ENCODE data around the gene SYT1.

Gene SYT1

GRCh38 chr12:79138872-79139271 is 274.3 kb downstream of the SYT1 start:
- no peaks in the 10 kb centered on the region for H3K36me3 ChIP-seq (ENCODE audit: control insufficient read depth in 2 of 2, insufficient read depth in 1 of 2, low read length in 2 of 2)
- H3K4me1 ChIP-seq (ENCODE audit: control insufficient read depth, insufficient read depth, low read length): peaks cover 2% of the 10 kb centered on the region; the same call in 1 of the 2 replicates
- CTCF ChIA-PET: interaction anchor here (0.7 kb wide), 1 partner anchor 11 kb away, joined by 5 read pairs; no protein-coding TSS in a partner anchor
- no peak overlapping the region for H3K27ac ChIP-seq (ENCODE audit: extremely low read depth, low read depth, low read length)
- TF ChIP-seq ZXDB (tag by site-specific recombination; IDR thresholded peaks at IDR 0.05) (no peak), ZNF248 (tag by site-specific recombination; IDR thresholded peaks at IDR 0.05) (no peak), ZNF132 (tag by site-specific recombination; IDR thresholded peaks at IDR 0.05; ENCODE audit: borderline replicate concordance) (no peak), ZNF155 (tag by site-specific recombination; IDR thresholded peaks at IDR 0.05) (no peak), ZNF596 (tag by site-specific recombination; IDR thresholded peaks at IDR 0.05) (no peak), ZBTB21 (tag by site-specific recombination; IDR thresholded peaks at IDR 0.05) (no peak), ZFP41 (tag by site-specific recombination; IDR thresholded peaks at IDR 0.05; ENCODE audit: borderline replicate concordance) (no peak), ZNF785 (tag by site-specific recombination; IDR thresholded peaks at IDR 0.05) (no peak), ZNF571 (tag by site-specific recombination; IDR thresholded peaks at IDR 0.05) (no peak), KLF7 (tag by site-specific recombination; IDR thresholded peaks at IDR 0.05; ENCODE audit: borderline replicate concordance) (no peak), ZNF521 (tag by site-specific recombination; IDR thresholded peaks at IDR 0.05) (no peak), ZNF16 (tag by site-specific recombination; IDR thresholded peaks at IDR 0.05; ENCODE audit: low read depth) (no peak), ZNF776 (tag by site-specific recombination; IDR thresholded peaks at IDR 0.05; ENCODE audit: borderline replicate concordance) (no peak)
- TF ChIP-seq, protein P1, sequence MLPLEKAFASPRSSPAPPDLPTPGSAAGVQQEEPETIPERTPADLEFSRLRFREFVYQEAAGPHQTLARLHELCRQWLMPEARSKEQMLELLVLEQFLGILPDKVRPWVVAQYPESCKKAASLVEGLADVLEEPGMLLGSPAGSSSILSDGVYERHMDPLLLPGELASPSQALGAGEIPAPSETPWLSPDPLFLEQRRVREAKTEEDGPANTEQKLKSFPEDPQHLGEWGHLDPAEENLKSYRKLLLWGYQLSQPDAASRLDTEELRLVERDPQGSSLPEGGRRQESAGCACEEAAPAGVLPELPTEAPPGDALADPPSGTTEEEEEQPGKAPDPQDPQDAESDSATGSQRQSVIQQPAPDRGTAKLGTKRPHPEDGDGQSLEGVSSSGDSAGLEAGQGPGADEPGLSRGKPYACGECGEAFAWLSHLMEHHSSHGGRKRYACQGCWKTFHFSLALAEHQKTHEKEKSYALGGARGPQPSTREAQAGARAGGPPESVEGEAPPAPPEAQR (tag by site-specific recombination; IDR thresholded peaks at IDR 0.05): no peak
- TF ChIP-seq, protein P2, sequence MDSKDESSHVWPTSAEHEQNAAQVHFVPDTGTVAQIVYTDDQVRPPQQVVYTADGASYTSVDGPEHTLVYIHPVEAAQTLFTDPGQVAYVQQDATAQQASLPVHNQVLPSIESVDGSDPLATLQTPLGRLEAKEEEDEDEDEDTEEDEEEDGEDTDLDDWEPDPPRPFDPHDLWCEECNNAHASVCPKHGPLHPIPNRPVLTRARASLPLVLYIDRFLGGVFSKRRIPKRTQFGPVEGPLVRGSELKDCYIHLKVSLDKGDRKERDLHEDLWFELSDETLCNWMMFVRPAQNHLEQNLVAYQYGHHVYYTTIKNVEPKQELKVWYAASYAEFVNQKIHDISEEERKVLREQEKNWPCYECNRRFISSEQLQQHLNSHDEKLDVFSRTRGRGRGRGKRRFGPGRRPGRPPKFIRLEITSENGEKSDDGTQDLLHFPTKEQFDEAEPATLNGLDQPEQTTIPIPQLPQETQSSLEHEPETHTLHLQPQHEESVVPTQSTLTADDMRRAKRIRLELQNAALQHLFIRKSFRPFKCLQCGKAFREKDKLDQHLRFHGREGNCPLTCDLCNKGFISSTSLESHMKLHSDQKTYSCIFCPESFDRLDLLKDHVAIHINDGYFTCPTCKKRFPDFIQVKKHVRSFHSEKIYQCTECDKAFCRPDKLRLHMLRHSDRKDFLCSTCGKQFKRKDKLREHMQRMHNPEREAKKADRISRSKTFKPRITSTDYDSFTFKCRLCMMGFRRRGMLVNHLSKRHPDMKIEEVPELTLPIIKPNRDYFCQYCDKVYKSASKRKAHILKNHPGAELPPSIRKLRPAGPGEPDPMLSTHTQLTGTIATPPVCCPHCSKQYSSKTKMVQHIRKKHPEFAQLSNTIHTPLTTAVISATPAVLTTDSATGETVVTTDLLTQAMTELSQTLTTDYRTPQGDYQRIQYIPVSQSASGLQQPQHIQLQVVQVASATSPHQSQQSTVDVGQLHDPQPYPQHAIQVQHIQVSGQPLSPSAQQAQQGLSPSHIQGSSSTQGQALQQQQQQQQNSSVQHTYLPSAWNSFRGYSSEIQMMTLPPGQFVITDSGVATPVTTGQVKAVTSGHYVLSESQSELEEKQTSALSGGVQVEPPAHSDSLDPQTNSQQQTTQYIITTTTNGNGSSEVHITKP (tag by site-specific recombination; IDR thresholded peaks at IDR 0.05): no peak
- no peaks in the 10 kb centered on the region for H3K9me3 ChIP-seq (ENCODE audit: control insufficient read depth, insufficient read depth, low read depth, low read length)
- POLR2A ChIA-PET: no interaction called here
- H3K4me3 ChIP-seq (ENCODE audit: low read depth, low read length): no peak overlapping the region

DNA sequence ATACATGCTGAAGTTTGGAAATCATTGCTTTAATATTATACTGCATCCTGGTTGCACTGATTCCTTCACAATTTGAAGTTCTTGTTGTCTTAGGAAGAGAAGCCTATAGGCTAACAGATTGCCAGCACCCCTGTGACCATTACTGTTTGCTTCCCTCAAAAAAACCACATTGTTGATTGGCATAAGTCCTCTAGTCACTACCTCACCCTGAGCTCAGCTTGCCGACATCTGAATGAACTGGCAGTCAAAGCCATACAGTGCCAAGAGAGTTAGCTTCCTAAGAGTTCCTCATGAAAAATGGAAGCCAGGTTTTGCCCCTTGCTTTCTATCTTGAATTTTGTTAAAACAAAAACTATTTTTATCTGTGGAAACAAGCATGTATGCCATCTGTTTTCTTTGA is 276.1 kb downstream of the SYT1 start:
- no peak overlapping the region for H3K27ac ChIP-seq (ENCODE audit: extremely low read depth, low read depth, low read length)
- no peak overlapping the region for H3K4me3 ChIP-seq (ENCODE audit: low read depth, low read length)
- ChIA-PET POLR2A (no interaction called here), CTCF (interaction anchor here (0.5 to 1.0 kb wide), 2 partner anchors 204 to 372 kb away, joined by 3 read pairs; no protein-coding TSS in a partner anchor)
- peaks cover 2% of the 10 kb centered on the region; the same call in 1 of the 2 replicates for H3K4me1 ChIP-seq (ENCODE audit: control insufficient read depth, insufficient read depth, low read length)
- no peaks in the 10 kb centered on the region for H3K9me3 ChIP-seq (ENCODE audit: control insufficient read depth, insufficient read depth, low read depth, low read length)
- H3K36me3 ChIP-seq (ENCODE audit: control insufficient read depth in 2 of 2, insufficient read depth in 1 of 2, low read length in 2 of 2): no peaks in the 10 kb centered on the region
- TF ChIP-seq ZNF785 (tag by site-specific recombination; IDR thresholded peaks at IDR 0.05) (no peak), ZNF335 (tag by site-specific recombination; conservative IDR thresholded peaks at IDR 0.05) (no peak), ZNF792 (tag by site-specific recombination; IDR thresholded peaks at IDR 0.05) (no peak), GLI4 (tag by site-specific recombination; IDR thresholded peaks at IDR 0.05) (no peak), ZNF157 (tag by site-specific recombination; IDR thresholded peaks at IDR 0.05) (no peak), KLF10 (tag by site-specific recombination; IDR thresholded peaks at IDR 0.05) (no peak), ZNF558 (tag by site-specific recombination; IDR thresholded peaks at IDR 0.05) (no peak), ZNF677 (tag by site-specific recombination; IDR thresholded peaks at IDR 0.05) (no peak), ZNF843 (tag by site-specific recombination; IDR thresholded peaks at IDR 0.05) (no peak), ZNF274 (IDR thresholded peaks at IDR 0.05; ENCODE audit: low read length) (no peak), ZNF274 (tag by site-specific recombination; IDR thresholded peaks at IDR 0.05; ENCODE audit: borderline replicate concordance) (no peak), ZNF146 (tag by site-specific recombination; IDR thresholded peaks at IDR 0.05) (no peak), ZNF530 (tag by site-specific recombination; IDR thresholded peaks at IDR 0.05; ENCODE audit: low read depth) (no peak)
- TF ChIP-seq, protein P3, sequence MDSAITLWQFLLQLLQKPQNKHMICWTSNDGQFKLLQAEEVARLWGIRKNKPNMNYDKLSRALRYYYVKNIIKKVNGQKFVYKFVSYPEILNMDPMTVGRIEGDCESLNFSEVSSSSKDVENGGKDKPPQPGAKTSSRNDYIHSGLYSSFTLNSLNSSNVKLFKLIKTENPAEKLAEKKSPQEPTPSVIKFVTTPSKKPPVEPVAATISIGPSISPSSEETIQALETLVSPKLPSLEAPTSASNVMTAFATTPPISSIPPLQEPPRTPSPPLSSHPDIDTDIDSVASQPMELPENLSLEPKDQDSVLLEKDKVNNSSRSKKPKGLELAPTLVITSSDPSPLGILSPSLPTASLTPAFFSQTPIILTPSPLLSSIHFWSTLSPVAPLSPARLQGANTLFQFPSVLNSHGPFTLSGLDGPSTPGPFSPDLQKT (IDR thresholded peaks at IDR 0.05; ENCODE audit: borderline replicate concordance, low read depth, low read length): no peak
- TF ChIP-seq, protein P4, sequence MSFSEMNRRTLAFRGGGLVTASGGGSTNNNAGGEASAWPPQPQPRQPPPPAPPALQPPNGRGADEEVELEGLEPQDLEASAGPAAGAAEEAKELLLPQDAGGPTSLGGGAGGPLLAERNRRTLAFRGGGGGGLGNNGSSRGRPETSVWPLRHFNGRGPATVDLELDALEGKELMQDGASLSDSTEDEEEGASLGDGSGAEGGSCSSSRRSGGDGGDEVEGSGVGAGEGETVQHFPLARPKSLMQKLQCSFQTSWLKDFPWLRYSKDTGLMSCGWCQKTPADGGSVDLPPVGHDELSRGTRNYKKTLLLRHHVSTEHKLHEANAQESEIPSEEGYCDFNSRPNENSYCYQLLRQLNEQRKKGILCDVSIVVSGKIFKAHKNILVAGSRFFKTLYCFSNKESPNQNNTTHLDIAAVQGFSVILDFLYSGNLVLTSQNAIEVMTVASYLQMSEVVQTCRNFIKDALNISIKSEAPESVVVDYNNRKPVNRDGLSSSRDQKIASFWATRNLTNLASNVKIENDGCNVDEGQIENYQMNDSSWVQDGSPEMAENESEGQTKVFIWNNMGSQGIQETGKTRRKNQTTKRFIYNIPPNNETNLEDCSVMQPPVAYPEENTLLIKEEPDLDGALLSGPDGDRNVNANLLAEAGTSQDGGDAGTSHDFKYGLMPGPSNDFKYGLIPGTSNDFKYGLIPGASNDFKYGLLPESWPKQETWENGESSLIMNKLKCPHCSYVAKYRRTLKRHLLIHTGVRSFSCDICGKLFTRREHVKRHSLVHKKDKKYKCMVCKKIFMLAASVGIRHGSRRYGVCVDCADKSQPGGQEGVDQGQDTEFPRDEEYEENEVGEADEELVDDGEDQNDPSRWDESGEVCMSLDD (tag by site-specific recombination; IDR thresholded peaks at IDR 0.05): no peak

Measured in HEK293 (cell line).